GM12801 (cell line): ENCODE results near the gene TFPI2.

ENCODE experiments used
- CTCF ChIP-seq: IDR thresholded peaks from one replicate; pipeline ENCODE4 v1.5.1; 2011; ENCODE audit warnings: control low read depth; ENCODE audit not compliant: insufficient read length; ENCODE audit errors: extremely low read depth

Gene TFPI2

GRCh38 chr7:93890464-93891068 lies at the start of gene TFPI2:
TFPI2 (minus strand) TSS chr7:93890753; CDS start chr7:93890678, 75 bp downstream.
- TF ChIP-seq CTCF: no peak

GRCh38 chr7:93938293-93938692 lies 47.7 kb upstream of the TFPI2 start:
- TF ChIP-seq CTCF: no peak

GRCh38 chr7:93937818-93938217 lies 47.3 kb upstream of the TFPI2 start:
- TF ChIP-seq CTCF: no peak

- TF ChIP-seq CTCF: no peak
Observed at GRCh38 chr7:93935102-93935501, 44.5 kb upstream of the TFPI2 start.

GRCh38 chr7:93933156-93933555 lies 42.6 kb upstream of the TFPI2 start:
- TF ChIP-seq CTCF: no peak

GRCh38 chr7:93931655-93932054 lies 41.1 kb upstream of the TFPI2 start:
- no peak for TF ChIP-seq CTCF

- no peak for TF ChIP-seq CTCF
Observed at GRCh38 chr7:93927585-93927984, 37.0 kb upstream of the TFPI2 start.

- no peak for TF ChIP-seq CTCF
Observed at GRCh38 chr7:93926800-93927199, 36.2 kb upstream of the TFPI2 start.
